Measurements from ENCODE around the gene PPP3CA. TPM values are rescaled to one million over a fixed set of nuclear protein-coding genes. Genes with fewer than 3 reads are reported as not detected.

Gene PPP3CA
- total and polyA plus RNA-seq, 2 of the 8 experiments (the other 6 are each of a cell fraction or from before 2014, with no cell fraction given): 7.9 to 35.0 TPM

DNA sequence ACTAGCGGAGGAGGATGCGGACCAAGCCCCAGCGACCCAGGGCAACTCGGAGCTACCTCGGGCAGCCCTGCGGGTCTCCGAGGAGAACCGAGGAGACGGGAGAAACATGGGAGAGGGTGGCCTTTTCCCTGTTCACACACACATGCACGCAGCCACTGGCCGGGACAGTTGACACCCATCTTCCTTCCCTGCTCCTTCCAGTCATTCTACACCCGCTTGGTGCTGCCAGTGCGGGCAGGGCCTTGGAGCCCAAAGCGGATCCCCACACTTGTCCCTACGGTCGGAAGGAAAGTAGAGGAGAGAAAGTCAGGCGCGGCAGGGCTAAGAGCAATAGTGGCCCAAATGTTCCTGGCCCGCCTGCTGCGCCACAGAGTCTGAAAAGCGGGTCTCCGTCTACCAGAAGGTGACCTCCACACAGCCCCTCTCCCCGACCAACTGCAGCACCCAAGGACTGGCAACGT lies 1.1 kb upstream of the PPP3CA start:
- no peak overlapping the region for H4K5ac ChIP-seq (ENCODE audit: insufficient read length, low read depth, low read length)
- ChIA-PET POLR2A (ENCODE audit: partially characterized antibody) (interaction anchor here (1.0 to 1.6 kb wide), 8 partner anchors 8 to 158 kb away, joined by 3 to 5 read pairs (median 3); no protein-coding TSS in a partner anchor), CTCF (ENCODE audit: partially characterized antibody) (interaction anchor here (0.7 to 1.8 kb wide), 9 partner anchors 17 to 477 kb away, joined by 3 to 6 read pairs (median 3); no protein-coding TSS in a partner anchor)
- 3% methylated on average over 22 of the region's 24 CpGs; no CpG with 5 or more reads in 1 of the 2 experiments for WGBS, 2 experiments (ENCODE audit: extremely low coverage in 1 of 2, insufficient coverage in 1 of 2, insufficient read length in 1 of 2, insufficient replicate concordance in 2 of 2, low coverage in 1 of 2, low lambda C conversion rate in 2 of 2, missing lambda C conversion rate in 1 of 2)
- H2BK5ac ChIP-seq (ENCODE audit: low read depth, low read length): peak overlapping the region; percentile 54; the same call in 1 of the 2 replicates
- 0 out of 2 replicates have a peak, but pooled peaks have one; percentile 16 for TF ChIP-seq RBBP5 (IDR thresholded peaks at IDR 0.05; ENCODE audit: borderline replicate concordance, low read depth, low read length)
- TF ChIP-seq PHF8 (conservative IDR thresholded peaks at IDR 0.05; ENCODE audit: low read depth, low read length): no peak
- TF ChIP-seq EGR1 (IDR thresholded peaks at IDR 0.05; ENCODE audit: borderline replicate concordance, low read depth, low read length): no peak
- TF ChIP-seq, protein P1, sequence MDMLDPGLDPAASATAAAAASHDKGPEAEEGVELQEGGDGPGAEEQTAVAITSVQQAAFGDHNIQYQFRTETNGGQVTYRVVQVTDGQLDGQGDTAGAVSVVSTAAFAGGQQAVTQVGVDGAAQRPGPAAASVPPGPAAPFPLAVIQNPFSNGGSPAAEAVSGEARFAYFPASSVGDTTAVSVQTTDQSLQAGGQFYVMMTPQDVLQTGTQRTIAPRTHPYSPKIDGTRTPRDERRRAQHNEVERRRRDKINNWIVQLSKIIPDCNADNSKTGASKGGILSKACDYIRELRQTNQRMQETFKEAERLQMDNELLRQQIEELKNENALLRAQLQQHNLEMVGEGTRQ (IDR thresholded peaks at IDR 0.05; ENCODE audit: low read length): no peak
- no peak for TF ChIP-seq BRCA1 (IDR thresholded peaks at IDR 0.05; ENCODE audit: low read depth, low read length)
- 0 out of 4 replicates have a peak, but pooled peaks of 1 of the 2 experiments have one; percentile 7 for TF ChIP-seq HDAC2 (IDR thresholded peaks at IDR 0.05; ENCODE audit: borderline replicate concordance in 1 of 2, low read depth in 2 of 2, low read length in 2 of 2)
- peak; percentile 38; the same call in 1 of the 2 replicates for TF ChIP-seq SUZ12 (IDR thresholded peaks at IDR 0.05; ENCODE audit: low read length)
- no peak for TF ChIP-seq GTF2F1 (IDR thresholded peaks at IDR 0.05; ENCODE audit: borderline replicate concordance, low read depth, low read length)
- TF ChIP-seq SIN3A (conservative IDR thresholded peaks at IDR 0.05 in 1 of 2, IDR thresholded peaks at IDR 0.05 in 1 of 2; ENCODE audit: low read depth in 1 of 2, low read length in 2 of 2): no peak; a peak in 1 of 4 replicates
- no peak overlapping the region for H2BK20ac ChIP-seq (ENCODE audit: low read length)
- no peak overlapping the region for H4K91ac ChIP-seq (replicated peaks; ENCODE audit: insufficient read length, low read length)
- no peak overlapping the region for H3K23ac ChIP-seq (ENCODE audit: insufficient read length)
- H2AK5ac ChIP-seq (ENCODE audit: low read depth, low read length): no peak overlapping the region
- FAIRE-seq: no peak
- H3K4ac ChIP-seq (replicated peaks; ENCODE audit: insufficient read length, low read depth, low read length): no peak overlapping the region
- peak overlapping the region; percentile 51; the same call in 1 of the 2 replicates for H3K18ac ChIP-seq (ENCODE audit: extremely low read depth, low read length)
- no peaks in the 10 kb centered on the region for H3K36me3 ChIP-seq (ENCODE audit: control insufficient read depth in 2 of 4, insufficient read depth in 4 of 4, low read length in 3 of 4)
- H3K27me3 ChIP-seq (replicated peaks in 1 of 4; ENCODE audit: control insufficient read depth in 3 of 4, extremely low read depth in 1 of 4, insufficient read depth in 3 of 4, low read length in 3 of 4): peaks cover 0 to 7% (median 3%) of the 10 kb centered on the region in 4 experiments; a peak in 3 of 7 replicates
- H3K79me2 ChIP-seq (ENCODE audit: control insufficient read depth in 1 of 2, insufficient read depth in 2 of 2, low read length in 2 of 2): peaks cover 0 to 24% of the 10 kb centered on the region in 2 experiments; a peak in 2 of 4 replicates
- no peaks in the 10 kb centered on the region for H3K9me3 ChIP-seq (ENCODE audit: insufficient read depth in 2 of 2, low read depth in 1 of 2, low read length in 1 of 2)
- H3K4me1 ChIP-seq (replicated peaks in 1 of 4; ENCODE audit: control insufficient read depth in 3 of 4, insufficient read depth in 4 of 4, low read length in 3 of 4): peaks cover 0 to 9% (median 5%) of the 10 kb centered on the region in 4 experiments; a peak in 6 of 7 replicates
- no peak overlapping the region for H3K14ac ChIP-seq (ENCODE audit: insufficient read length)
- peak overlapping the region in 3 of 4 experiments; percentile 42 to 50 (median 45); a peak in 4 of 7 replicates for H3K9ac ChIP-seq (replicated peaks in 1 of 4; ENCODE audit: extremely low read depth in 1 of 4, low read depth in 3 of 4, low read length in 3 of 4)
- no peak overlapping the region for H3K27ac ChIP-seq (ENCODE audit: low read depth, low read length)
- peak overlapping the region; percentile 96 for H2AFZ ChIP-seq (ENCODE audit: low read length)
- H4K20me1 ChIP-seq (replicated peaks in 1 of 2; ENCODE audit: control insufficient read depth in 1 of 2, insufficient read depth in 2 of 2, low read length in 2 of 2): peaks cover 0 to 2% of the 10 kb centered on the region in 2 experiments
- peak overlapping the region; percentile 90 to 91 for H3K4me2 ChIP-seq (ENCODE audit: insufficient read depth in 1 of 2, low read depth in 2 of 2, low read length in 2 of 2)
- H4K8ac ChIP-seq (ENCODE audit: extremely low read depth, insufficient read depth, low read length): peak overlapping the region; percentile 51; the same call in 1 of the 2 replicates
- 0 out of 2 replicates have a peak overlapping the region, but pooled peaks have one; percentile 63 for H2BK12ac ChIP-seq (ENCODE audit: low read depth, low read length)
- peaks cover 18% of the 10 kb centered on the region for H3K23me2 ChIP-seq (ENCODE audit: low read depth, low read length)
- peaks cover 2% of the 10 kb centered on the region; the same call in 1 of the 2 replicates for H3K79me1 ChIP-seq (ENCODE audit: low read depth, low read length)
- peak overlapping the region; percentile 52 to 98 (median 86) for H3K4me3 ChIP-seq (ENCODE audit: extremely low read depth in 1 of 4, insufficient read depth in 2 of 4, low read depth in 3 of 4, low read length in 4 of 4)
- H2BK120ac ChIP-seq (replicated peaks; ENCODE audit: low read depth, low read length): no peak overlapping the region
- DNase-seq (ENCODE audit: low read depth in 1 of 2, low spot score in 2 of 2): peak in 1 of 2 experiments; percentile 73
- H2BK15ac ChIP-seq (ENCODE audit: low read length): no peak overlapping the region
- peak overlapping the region; percentile 23 for H3K56ac ChIP-seq (replicated peaks; ENCODE audit: insufficient read length, low read depth, low read length)

Measured in H1 (cell line).